GM19351 (cell line): Measurements from ENCODE around the gene NUP62.
A peak's percentile ranks its signal among the peaks of the same experiment; 100 is the strongest.

Experiments used
- ATAC-seq: cut with Tn5 transposase; IDR thresholded peaks from one replicate; pipeline ENCODE4 v1.9.1; 2021; ENCODE audit warnings: mild to moderate bottlenecking, moderate library complexity; ENCODE audit not compliant: unreplicated experiment

NUP62 gene

DNA sequence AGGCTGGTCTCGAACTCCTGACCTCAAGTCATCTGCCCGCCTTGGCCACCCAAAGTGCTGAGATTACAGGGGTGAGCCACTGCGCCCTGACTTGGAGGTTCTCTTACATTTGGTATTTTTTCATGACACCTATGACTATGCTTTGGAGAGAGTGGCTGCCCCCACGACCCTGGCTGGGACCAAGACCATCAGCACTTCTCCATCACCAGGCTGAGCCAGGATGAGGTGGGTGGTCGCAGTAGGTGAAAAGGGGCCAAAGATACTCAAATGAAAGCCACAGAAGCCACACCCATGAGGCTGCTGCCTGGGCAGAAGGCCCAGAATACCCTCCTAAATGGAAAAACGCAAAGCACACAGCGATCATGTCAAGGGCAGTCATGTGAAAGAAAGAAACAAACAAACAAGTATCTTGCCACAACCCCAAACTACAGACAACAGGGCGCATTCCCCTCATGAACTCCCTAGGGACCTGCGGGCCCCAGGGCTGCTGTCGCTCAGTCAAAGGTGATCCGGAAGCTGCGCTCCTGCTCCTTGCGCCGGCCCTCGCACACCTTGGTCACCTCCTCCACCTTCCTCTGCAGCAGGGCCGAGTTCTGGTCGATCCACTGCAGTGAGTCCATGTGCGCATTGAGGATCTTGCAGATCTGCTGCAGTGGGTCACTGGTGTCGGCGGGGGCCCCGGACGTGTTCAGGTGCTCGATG, 21.4 kb downstream of the NUP62 start:
- ATAC-seq = no peak

DNA sequence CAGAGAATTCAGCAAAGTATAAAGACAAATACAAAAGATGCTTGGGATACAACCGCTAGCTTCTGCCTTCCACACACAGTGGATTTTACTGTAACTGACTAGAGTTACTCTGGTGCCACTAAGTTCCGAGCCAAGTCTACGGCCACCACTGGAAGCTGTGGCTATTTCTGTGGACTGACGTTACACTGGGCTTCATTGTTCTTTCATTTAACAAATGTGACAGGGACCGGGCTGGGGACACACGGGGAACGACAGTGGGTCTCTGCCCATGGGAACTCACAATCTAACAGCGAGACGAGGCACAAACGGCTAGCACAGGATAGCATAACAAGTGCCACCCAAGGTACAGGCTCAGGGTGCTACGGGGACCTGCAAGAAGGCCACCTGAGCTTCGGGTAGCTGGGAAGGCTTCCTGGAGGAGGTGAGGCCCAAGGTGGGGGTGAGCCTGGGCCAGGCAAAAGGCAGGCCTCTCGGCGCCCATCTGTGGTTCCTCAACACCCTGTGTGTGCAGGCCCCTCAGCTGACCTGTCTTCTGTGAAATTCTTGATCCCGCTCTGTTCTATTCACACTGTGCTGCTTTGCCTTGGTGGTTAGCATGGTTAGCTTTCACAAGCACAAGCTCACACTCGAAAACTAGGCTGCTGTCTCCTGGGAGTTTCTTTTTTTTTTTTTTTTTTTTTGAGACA, 22.3 kb downstream of the NUP62 start:
- ATAC-seq = no peak

DNA sequence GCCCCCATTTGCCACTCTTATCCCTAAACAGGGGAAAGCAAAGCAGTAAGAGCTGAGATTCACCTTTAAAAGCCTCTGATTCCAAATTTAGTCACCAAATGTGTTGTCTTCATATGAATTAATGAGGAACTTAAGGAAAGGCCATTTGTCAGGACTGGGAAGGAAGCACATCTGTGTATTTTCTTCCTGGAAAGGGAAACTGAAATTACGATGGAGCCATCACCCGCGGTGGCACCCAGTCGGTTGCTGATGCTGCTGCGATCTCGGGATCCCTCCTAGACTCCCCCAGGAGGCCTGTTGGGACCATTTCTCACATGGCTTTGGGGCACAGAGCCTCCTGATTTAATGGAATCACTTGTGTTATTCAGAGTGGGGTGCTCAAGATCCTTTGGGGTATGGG, 25.2 kb downstream of the NUP62 start:
- no peak for ATAC-seq

DNA sequence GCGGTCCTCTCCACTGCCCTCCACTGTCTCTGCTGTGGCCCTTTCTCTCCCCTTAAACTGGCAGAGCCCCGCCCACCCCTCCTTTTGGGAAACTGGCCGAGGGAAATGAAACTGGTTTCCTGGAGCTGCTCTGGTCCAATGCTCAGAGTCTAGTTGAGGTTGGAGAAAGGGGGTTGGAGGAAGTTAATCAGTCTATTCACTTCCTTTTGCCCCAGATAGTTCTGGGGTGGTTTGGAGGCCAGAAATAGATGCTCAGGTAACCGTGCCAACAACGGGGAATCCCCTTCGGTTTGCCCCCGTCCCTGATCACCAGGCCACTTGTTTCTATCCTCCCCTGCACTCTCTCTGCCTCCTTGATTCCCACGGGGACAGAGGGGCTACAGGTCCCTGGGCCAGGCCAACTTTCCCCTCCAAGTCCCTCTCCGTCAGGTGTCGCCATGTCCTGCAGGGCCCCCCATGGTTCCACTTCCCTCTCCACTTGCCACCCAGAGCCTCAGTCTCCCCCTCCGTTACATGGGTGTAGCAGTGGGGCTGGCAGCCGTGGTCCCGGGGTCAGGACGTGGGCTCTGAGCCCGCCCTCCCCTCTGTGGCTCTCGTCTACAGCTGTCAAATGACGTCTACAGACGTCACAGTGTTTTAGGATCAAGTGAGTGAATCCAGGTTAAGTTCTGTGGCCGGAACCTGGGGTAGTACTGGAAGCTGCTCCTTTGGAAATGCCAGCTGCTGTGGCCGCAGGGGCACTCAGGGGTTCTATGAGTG, 32.3 kb downstream of the NUP62 start, which contains the start of gene IL4I1:
TSS of gene IL4I1 (minus strand) at position 25 of the 759 bp plus-strand sequence. CDS start 727 bp downstream, outside the sequence.
- peak; percentile 48 for ATAC-seq

DNA sequence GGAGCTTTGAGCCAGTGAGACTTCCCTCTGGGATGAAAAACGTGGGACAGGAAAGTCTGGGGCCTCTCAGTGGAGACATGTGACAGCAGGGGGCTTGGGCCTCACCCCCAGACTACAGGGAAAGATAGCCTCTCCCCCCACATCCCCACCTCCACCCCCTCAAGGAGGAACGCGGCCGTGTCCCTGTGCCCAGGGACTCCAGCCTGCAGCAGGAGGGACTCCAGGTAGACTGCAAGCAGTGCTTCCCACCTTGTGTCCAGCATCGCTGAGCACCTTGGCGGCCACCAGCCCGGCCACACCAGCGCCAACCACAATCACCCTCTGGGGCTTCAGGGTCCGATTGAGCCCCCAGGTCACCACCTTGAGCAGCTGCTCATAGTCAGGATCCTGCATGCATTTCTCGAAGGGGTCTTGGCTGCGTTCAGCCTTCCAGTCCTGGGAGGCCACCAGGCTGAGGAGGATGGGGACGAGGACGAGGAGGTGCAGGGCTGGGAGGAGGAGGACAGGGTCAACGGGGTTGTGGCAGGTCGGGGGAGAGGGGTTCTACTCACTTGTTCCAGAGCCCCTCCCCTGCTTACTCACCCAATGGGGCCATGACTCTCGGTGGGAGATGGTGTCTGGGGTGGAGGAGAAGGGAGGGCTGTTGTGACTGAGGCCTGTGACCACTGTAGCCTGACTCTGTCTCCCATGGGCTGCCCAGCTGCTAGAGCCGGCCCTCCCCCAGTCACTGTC, 33.6 kb downstream of the NUP62 start:
- no peak for ATAC-seq

DNA sequence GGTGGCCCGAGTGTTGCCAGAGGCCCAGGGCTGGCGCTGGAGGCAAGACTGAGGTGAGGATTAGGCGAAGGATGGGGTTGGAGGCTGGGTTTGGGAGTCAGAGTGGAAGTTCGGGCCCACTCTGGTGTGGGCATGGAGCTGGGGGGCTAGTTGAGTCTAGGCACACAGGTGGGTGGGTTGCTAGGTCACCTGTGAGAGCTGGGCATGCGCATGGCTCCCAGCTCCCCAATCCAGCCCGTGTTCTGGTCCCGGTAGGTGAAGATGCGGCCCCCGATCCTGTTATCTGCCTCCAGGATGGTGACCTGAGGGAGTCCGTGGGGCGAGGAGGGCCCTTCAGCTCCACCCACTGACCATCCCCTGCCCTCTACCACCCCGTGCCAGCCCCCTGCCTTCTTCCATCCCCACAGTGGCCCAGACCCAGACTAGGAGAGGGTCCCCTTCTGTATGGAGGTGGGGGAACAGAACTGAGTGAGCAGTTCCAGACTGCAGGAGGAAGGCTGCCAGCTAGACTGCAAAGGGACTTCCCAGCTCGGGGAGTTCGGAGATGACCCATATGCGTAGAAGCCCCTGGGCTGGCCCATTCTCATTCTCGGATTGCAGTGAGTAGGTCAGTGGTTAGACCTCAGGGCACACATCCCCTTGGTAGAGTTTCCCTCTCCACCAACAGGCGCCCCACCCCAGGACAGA, 34.3 kb downstream of the NUP62 start:
- ATAC-seq = no peak

DNA sequence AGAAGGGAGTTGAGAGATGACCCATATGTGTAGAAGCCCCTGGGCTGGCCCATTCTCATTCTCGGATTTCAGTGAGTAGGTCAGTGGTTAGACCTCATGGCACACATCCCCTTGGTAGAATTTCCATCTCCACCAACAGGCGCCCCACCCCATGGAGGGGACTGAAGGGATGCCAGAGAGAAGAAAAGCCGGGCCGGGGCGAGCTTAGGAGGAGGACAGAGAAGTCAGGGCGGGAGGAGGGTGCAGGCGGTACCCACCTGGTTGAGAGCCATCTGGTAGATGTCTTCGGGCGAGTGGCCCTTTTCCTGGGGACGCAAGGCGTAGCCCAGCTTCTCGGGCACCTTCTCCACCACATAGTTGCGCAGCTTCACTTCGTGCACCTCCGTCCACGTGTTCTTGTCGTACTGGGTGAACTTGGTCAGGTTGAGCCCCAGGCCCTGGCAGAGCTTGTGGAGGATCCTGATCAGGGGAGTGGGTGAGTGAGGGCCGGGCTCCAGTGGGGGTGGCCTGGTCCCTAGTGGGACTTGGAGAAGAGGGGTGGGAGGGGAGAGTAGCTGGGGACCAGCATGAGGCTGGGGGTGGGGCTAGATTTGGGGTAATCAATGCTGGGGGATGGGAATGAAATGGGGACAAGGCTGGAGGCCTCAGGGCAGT, 35.2 kb downstream of the NUP62 start:
- no peak for ATAC-seq

DNA sequence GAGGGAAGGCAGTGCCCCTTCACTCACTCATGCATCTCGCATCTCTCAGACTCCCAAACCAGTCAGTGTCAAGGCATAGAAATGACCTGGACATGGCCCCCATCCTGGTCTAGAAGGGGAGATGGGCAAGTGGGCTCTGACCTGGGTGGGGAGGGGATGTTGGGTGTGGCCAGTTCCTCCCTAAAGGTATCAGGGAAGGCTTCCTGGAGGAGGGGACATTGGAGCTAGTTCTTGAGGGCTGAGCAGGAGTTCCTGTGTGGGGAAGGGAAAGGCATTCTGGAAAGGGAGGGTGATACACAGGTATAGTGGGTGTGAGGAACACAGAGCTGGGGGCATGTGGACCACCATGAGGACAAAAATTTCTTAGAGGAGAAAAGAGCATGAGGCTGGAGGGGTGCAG, 36.6 kb downstream of the NUP62 start:
- ATAC-seq = no peak

GRCh38 chr19:49891393-49891792, 37.9 kb downstream of the NUP62 start:
- no peak for ATAC-seq

GRCh38 chr19:49890349-49891311, 38.7 kb downstream of the NUP62 start:
- peak; percentile 48 for ATAC-seq

DNA sequence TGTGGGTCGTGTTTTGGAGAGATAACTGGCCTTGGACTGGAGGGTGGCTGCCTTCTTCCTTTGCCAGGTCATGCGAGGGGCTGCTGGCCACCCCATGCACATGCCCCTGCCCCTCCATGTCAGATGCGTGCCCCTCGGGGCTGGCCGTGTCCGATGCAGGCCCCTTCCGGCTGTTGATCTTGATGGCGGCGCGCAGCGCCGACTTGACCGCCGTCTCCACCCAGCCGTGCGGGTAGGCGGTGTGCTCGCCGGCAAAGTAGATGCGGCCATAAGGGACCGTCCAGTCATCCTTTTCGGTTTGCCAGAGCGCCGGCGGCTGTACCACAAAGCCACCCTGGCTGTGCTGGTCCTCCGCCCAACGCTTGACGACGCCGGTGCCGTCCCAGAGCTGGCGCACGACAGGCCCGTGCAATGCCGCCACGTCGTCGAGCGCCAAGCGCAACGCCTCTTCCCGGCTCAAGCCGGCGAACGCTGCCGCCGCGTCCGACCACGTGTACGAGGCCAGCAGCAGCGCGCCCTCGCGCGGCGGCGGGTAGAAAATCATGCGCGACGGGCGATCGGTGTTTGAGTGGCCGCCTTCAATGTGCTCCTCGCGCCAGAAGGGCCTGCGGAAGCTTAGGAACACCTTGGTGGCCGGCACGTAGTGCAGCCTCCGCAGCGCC, 39.5 kb downstream of the NUP62 start:
- ATAC-seq = peak; percentile 34

DNA sequence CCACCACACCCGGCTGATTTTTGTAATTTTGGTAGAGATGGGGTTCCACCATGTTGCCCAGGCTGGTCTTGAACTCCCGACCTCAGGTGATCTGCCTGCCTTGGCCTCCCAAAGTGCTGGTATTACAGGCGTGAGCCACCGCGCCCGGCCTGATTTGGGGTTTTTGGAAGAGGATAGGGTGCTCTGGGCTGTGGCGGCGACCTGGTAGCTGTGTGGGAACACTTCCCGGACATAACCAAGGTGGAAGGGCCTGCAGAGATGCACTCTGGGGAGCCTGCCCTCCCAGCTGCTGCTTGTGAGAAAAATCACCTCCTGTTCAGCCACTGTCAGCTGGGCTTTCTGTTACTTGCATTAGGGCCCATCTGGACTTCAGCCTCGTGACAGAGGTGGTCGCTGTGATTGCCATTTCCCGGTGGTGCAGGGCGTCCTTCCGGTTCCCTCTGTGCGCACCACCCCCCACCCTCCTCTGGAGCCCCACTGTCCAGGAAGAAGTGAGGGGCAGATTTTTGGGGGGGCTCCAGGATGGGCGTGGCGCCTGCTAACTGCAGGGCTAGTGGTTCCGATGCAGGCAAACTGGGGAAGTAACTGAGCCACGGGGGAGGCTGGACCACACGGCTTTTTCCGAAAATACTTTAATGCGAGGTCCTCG, 40.1 kb downstream of the NUP62 start:
- no peak for ATAC-seq

DNA sequence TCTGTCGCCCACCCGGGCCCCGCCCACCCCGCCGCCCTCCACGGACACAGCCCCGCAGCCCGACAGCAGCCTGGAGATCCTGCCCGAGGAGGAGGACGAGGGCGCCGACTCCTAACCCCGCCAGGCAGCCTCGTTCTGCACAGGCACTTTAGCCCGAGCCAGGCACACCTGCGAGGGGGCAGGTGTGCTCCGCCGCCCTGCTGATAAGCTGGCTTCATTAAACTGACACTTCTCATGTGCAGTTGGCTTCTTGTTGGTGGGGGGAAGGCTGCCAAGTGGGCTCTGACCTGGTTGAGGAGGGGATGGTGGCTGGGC, 40.8 kb downstream of the NUP62 start:
- no peak for ATAC-seq

DNA sequence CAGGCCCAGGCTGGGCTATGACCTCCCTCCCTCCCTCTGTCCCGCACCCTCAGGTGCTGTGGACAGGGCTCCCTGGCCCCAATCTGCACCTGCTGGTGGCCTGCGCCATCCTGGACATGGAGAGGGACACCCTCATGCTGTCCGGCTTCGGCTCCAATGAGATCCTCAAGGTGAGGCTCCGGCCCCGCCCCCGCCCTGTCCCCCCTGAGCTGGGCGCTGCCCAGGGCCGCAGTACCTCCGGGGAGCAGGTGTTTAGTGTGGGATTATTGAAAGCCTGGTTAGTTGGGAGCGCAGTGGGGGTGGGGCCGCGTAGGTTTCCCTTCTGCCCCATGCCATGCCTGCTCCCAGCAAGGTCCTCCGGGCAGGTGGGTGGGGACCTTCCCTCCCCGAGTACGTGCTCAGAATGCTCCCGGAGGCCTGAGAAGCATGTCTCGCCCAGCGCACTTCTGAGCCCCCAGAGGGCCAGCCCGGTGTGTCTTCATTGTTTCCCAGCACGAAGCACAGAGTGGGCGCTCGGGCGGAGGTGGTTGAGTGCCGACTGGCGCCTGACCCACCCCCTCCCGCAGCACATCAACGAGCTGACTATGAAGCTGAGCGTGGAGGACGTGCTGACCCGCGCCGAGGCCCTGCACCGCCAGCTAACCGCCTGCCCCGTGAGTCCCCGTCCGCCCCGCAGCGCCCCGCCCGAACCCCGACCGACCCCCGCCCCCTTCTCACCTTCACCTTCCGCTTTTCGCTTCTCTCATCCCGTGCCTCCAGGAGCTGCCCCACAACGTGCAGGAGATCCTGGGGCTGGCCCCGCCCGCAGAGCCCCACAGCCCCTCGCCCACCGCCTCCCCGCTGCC, 41.4 kb downstream of the NUP62 start:
- ATAC-seq = no peak

DNA sequence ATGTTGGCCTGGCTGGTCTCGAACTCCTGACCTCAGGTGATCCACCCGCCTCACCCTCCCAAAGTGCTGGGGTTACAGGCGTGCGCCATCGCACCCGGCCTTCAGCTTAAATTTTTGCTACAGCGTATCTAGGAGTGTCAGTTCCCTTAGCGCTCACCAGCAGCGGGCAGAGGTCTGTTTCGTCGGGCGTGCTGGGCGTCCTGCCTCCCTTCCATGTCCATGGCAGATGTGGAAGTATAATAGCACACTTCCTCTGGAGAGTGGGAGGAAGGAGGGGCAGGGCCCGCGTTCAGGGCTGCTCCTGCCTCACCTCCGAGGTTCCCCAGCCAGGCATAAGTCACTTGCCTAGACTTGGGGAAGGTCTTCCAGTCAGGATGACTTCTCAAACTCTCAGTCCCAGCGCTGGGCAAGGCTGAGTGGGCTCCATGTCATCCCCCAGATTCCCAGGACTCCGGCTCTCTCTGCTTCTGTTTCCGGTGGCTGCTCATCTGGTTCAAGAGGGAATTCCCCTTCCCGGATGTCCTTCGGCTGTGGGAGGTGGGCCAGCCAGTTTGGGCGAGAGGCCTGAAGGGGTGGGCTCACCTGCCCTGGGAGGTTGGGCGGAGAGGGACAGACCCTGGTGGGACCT, 42.2 kb downstream of the NUP62 start:
- no peak for ATAC-seq

DNA sequence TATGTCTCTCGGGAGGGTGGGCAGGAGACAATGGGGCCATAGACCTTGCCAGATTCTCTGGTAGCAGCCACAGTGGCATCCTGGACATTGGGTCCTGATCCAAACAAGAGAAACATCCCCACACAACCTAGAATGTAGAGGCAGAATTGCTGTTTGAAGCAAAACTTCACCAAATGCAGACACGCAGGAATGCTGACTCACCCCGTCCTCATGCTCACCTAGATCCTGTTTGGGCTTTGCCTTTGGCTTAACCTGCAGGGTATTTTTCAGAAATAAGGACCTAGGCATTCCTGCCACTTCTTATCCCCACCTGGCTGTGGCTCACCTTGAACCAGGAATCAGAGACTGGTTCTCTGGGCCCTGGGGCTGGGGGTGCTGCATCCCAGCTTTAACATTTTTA, 44.5 kb downstream of the NUP62 start:
- ATAC-seq = no peak

DNA sequence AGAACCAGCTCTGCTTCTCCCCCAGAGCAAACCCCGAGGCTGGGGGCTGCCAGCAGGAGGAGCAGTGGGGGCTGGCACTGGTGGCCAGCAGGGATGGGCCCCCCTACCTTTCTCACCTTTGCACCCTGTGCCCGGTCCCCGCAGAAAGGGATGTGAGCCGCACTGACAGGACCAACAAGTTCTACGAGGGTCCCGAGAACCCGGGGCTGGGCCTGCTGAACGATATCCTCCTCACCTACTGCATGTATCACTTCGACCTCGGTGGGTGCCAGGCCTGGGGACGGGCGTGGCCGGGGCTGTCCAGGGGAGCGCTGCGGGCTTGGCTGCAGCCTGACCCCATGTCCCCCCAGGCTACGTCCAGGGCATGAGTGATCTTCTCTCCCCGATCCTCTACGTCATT, 45.2 kb downstream of the NUP62 start:
- ATAC-seq = no peak
